Stomach (tissue), 9 donors: ENCODE data around the gene RNASEL. TPM values are rescaled to one million over a fixed set of nuclear protein-coding genes. Genes with fewer than 3 reads are reported as not detected.
A peak's percentile ranks its signal among the peaks of the same experiment; 100 is the strongest.

Experiments used
- DNase-seq, 2 donors: peaks; one replicate each; pipeline versions ENCODE4 v3.0.0 to v3.0.0-alpha.2; 2013 to 2019
- H3K27ac ChIP-seq, 5 donors: fragments of 200-600 bp in 4 of 5; sonication (generic) in 4 of 5; one replicate each; pipeline ENCODE4 v1.5.1; 2013 to 2019; ENCODE audit warnings: mild to moderate bottlenecking in 1 of 5, moderate library complexity in 1 of 5
- H3K27me3 ChIP-seq, 3 donors: fragments of 200-600 bp; sonication (generic); one replicate each; pipeline ENCODE4 v1.5.1; 2017 to 2019; ENCODE audit warnings: mixed run types in 1 of 3
- H3K36me3 ChIP-seq, 4 donors: fragments of 200-600 bp; sonication (generic); 1 replicate in 3 of 4; 2 replicates in 1 of 4; pipeline ENCODE4 v1.5.1; 2016 to 2019
- H3K4me1 ChIP-seq, 4 donors: fragments of 200-600 bp; sonication (generic); one replicate each; pipeline ENCODE4 v1.5.1; 2016 to 2019
- H3K4me3 ChIP-seq, 4 donors: fragments of 200-600 bp; sonication (generic) in 3 of 4; one replicate each; pipeline ENCODE4 v1.5.1; 2016 to 2019; ENCODE audit warnings: mild to moderate bottlenecking in 1 of 4
- H3K9me3 ChIP-seq, 4 donors: fragments of 200-600 bp; sonication (generic); one replicate each; pipeline ENCODE4 v1.5.1; 2016 to 2019
- EP300 ChIP-seq: sonication (generic); formaldehyde crosslinking; IDR thresholded peaks from one replicate; pipeline ENCODE4 v1.6.1; 2017; ENCODE audit warnings: antibody characterized with exemption
- POLR2A ChIP-seq, 4 donors: fragments of 450-650 bp; IDR thresholded peaks; one replicate each; pipeline ENCODE4 v1.6.1; 2016; ENCODE audit warnings: antibody characterized with exemption in 4 of 4, control low read depth in 2 of 4, mild to moderate bottlenecking in 1 of 4, moderate library complexity in 1 of 4
- POLR2AphosphoS5 ChIP-seq, 3 donors: sonication (generic); formaldehyde crosslinking; IDR thresholded peaks; one replicate each; pipeline ENCODE4 v1.6.1; 2016; ENCODE audit warnings: antibody characterized with exemption in 3 of 3
- WGBS, 5 donors: extraction: QIAGEN DNeasy Blood & Tissue Kit in 3 of 5; methylation state at CpG; one replicate each; pipeline versions ENCODE4 v1.1.5 to v1.1.7; 2013 to 2018; 5-methylcytosine and 5-hydroxymethylcytosine counted together
- intact Hi-C: fragments of 100-400 bp; cut with DNase I; formaldehyde crosslinking; loops from one replicate; pipeline ENCODE4 v1.15.1; 2023; ENCODE audit warnings: low total_unique reads
- polyA plus RNA-seq, 3 donors: library from polyadenylated mRNA; stranded (reverse); fragments of 200-250 nt; gene quantifications; one replicate each; pipeline ENCODE4 v1.2.3, GENCODE V29; 2013
- total RNA-seq, 5 donors: library from RNA; depleted of rRNA; stranded (reverse); fragments of >200 nt; gene quantifications; one replicate each; pipeline versions ENCODE4 v1.1.0 to v1.2.3, GENCODE V29; 2014 to 2016
- TF ChIP-seq, protein P1 (sequence below), 7 experiments: fragments of 450-650 bp in 4 of 7; fragments of 200-600 bp in 3 of 7; sonication (generic) in 3 of 7; IDR thresholded peaks; one replicate each; pipeline ENCODE4 v1.5.1; 2016 to 2019; ENCODE audit warnings: antibody characterized with exemption in 7 of 7, control low read depth in 2 of 7, mild to moderate bottlenecking in 1 of 7
- donor health status: healthy with polysubstance abuse.
- donor health status: Bipolar disorder and iron deficiency.
- donor health status: healthy.

RNASEL gene
- total and polyA plus RNA-seq, 8 donors, result 3.2 to 11.1 (median 5.1) TPM

DNA sequence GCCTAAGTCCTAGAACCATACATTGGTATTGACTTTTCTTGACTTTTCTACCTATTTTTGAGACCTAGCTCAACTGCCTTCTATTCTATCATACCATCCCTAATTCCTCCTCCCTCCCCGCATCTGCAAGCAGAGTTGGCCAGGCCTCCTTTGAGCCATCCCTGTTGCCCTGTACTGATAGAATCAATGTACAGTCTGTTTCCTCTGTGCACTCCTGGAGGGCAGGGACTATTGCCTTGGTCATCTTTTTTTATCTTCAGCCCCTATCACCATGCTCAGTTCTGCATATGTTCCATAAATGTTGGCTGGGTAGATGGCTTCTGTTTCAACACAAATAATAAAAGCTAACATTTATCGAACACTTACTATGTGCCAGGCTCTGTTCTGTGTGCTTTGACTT is 19.2 kb upstream of the RNASEL start:
- TF ChIP-seq EP300 (no peak), POLR2AphosphoS5 (IDR thresholded peaks at IDR 0.05) (no peak), POLR2A (IDR thresholded peaks at IDR 0.05) (no peak)
- TF ChIP-seq, protein P1, sequence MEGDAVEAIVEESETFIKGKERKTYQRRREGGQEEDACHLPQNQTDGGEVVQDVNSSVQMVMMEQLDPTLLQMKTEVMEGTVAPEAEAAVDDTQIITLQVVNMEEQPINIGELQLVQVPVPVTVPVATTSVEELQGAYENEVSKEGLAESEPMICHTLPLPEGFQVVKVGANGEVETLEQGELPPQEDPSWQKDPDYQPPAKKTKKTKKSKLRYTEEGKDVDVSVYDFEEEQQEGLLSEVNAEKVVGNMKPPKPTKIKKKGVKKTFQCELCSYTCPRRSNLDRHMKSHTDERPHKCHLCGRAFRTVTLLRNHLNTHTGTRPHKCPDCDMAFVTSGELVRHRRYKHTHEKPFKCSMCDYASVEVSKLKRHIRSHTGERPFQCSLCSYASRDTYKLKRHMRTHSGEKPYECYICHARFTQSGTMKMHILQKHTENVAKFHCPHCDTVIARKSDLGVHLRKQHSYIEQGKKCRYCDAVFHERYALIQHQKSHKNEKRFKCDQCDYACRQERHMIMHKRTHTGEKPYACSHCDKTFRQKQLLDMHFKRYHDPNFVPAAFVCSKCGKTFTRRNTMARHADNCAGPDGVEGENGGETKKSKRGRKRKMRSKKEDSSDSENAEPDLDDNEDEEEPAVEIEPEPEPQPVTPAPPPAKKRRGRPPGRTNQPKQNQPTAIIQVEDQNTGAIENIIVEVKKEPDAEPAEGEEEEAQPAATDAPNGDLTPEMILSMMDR (IDR thresholded peaks at IDR 0.05), result no peak
- intact Hi-C loops, result no loop called here

DNA sequence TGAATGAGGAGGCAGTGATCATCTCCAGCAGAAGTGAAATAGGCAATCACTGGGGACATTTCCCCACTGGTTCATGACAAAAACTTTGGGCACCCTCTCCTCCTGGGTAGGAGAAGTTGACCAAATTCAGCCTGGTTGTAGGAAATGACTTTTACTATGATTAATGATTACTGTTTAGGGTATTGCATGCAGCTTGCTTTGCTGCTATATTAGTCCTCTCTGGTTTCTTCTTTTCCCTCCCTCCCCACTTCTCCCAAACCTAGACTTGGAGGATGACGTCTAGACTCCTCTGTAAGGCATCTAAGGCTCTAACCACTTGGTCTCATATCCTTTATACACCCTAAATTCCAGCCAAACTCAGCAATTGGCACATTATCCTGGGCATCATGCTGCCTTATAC is 18.5 kb upstream of the RNASEL start:
- Histone ChIP-seq H3K36me3 (no peaks in the 10 kb centered on the region), H3K4me3 (no peak overlapping the region), H3K27ac (no peak overlapping the region), H3K4me1 (peaks cover 16 to 23% (median 22%) of the 10 kb centered on the region in 4 donors), H3K9me3 (no peaks in the 10 kb centered on the region), H3K27me3 (no peaks in the 10 kb centered on the region)
- TF ChIP-seq POLR2A (IDR thresholded peaks at IDR 0.05), result no peak
- TF ChIP-seq, protein P1 (IDR thresholded peaks at IDR 0.05), result no peak
- no peak for TF ChIP-seq EP300
- no peak for TF ChIP-seq POLR2AphosphoS5 (IDR thresholded peaks at IDR 0.05)
- 80 to 93% (median 92%) methylated on average over 1 of the region's 1 CpG for WGBS, 5 donors
- intact Hi-C loops, result no loop called here
- no peak for DNase-seq

More for the DNA sequence above, 19.2 kb upstream of the RNASEL start:
- Histone ChIP-seq H3K27me3 (peaks cover 0 to 3% (median 0%) of the 10 kb centered on the region in 3 donors), H3K27ac (no peak overlapping the region), H3K4me3 (no peak overlapping the region), H3K36me3 (no peaks in the 10 kb centered on the region), H3K9me3 (no peaks in the 10 kb centered on the region), H3K4me1 (peaks cover 9 to 17% (median 16%) of the 10 kb centered on the region in 4 donors)
- no peak for DNase-seq
- 38 to 100% (median 94%) methylated on average over 1 to 2 of the region's 2 CpGs for WGBS, 5 donors

DNA sequence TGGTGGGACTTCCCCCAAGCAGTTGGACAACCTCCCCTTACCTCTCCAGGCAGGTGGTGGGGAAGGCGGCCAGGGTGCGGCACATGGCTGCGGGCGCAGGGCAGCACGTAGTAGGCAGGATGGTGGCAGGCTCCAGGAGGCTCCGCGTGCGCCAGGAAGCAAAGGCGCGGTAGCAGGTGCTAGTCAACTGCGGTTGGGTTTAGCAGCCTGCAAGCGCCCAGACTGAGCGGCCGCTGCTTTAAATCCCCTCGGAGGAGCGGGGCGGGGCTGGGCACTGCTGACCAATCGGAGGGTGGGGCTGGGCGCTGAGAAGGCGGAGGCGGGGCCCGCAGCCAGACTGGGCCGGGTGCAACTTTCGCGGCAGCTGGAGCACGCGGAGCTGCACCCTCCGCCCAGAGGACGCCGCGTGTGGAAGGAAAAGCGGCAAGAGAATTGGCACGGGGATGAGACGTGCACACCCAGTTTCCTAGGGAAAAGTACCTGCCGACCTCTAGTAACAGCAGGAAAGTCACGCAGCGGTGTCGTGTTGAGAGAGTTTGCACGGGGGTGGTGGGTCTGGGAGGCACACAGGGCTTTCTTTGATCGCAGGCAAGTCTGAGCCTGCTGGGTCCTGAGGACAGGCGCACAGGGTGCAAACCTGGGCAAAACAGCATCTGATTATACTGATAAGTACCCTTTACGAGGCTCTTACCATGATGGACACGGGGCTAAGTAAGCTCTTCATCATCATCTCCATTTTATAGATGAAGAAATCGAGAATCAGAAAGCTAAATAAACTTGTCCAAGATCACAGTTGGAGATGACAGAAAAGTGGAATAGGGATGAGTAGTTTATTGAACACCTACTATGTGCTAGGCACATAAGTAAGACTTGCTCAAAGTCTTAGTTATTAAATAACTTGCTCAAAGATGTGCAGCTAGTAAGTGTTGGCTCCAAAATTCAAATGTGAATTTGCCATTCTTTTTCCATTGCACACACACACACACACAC is 15.4 kb upstream of the RNASEL start, which contains the start of gene RGS16:
Gene RGS16 (minus strand): TSS at position 215 of the 990 bp plus-strand sequence. CDS start 130 bp downstream, at position 85.
- Histone ChIP-seq H3K9me3 (no peaks in the 10 kb centered on the region), H3K4me1 (peaks cover 26 to 40% (median 32%) of the 10 kb centered on the region in 4 donors), H3K36me3 (peaks cover 0 to 17% (median 15%) of the 10 kb centered on the region in 4 donors), H3K27ac (peak within 1 kb of the TSS; percentile 43 to 80 (median 61)), H3K27me3 (no peaks in the 10 kb centered on the region), H3K4me3 (peak within 1 kb of the TSS; percentile 47 to 60 (median 53))
- intact Hi-C loops, result no loop called here
- TF ChIP-seq POLR2AphosphoS5 (IDR thresholded peaks at IDR 0.05), result peak; percentile 38 to 94 (median 90)
- TF ChIP-seq, protein P1 (IDR thresholded peaks at IDR 0.05), result no peak
- 5 to 22% (median 6%) methylated on average over 9 to 44 of the region's 44 CpGs for WGBS, 5 donors
- DNase-seq, result peak; percentile 96 to 97

DNA sequence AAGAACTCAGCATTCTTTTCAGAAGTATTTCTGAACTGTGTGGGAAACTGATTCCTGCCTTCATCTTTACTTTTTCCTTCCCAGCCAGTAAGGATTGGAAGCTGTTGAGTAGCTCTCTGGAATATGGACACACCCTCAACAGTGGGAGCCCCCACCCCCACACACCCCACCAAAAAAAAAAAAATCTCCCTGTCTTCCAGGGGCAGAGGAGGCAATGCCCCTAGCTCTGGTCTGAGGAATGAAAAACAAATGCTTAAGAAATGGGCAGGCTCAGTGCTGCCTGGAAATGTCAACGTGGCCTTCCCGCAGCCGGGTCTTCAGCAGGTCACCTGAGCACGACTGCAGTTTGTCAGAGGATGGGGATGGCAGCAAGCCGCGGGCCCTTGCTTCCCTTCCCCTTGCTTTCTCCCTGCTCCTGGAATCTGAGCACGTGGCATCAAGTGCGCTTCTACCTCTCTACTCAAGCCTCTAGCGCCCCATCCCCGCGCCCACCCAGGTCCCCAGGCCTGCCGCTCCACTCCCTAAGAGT is 14.7 kb upstream of the RNASEL start:
- DNase-seq, result no peak
- peaks cover 30 to 44% (median 33%) of the 10 kb centered on the region in 4 donors for H3K4me1 ChIP-seq
- peaks cover 0 to 19% (median 16%) of the 10 kb centered on the region in 4 donors for H3K36me3 ChIP-seq
- H3K4me3 ChIP-seq, result peak overlapping the region; percentile 47 to 60 (median 53)
- WGBS, 5 donors, result 0 to 4% (median 2%) methylated on average over 5 to 12 of the region's 12 CpGs
- H3K27me3 ChIP-seq, result no peaks in the 10 kb centered on the region
- peak overlapping the region; percentile 43 to 80 (median 61) for H3K27ac ChIP-seq
- H3K9me3 ChIP-seq, result no peaks in the 10 kb centered on the region
- TF ChIP-seq EP300 (no peak), POLR2AphosphoS5 (IDR thresholded peaks at IDR 0.05) (no peak), POLR2A (IDR thresholded peaks at IDR 0.05) (no peak)
- TF ChIP-seq, protein P1 (IDR thresholded peaks at IDR 0.05), result no peak
- intact Hi-C loops, result no loop called here
